GM21786 (cell line): ENCODE data around the gene HEY2.
"Not testable (repeated sequence)": the region's sequence is repeated elsewhere in the genome, so short reads cannot be mapped to it uniquely, and the experiment has no call there.

Experiments used
- ATAC-seq: cut with Tn5 transposase; IDR thresholded peaks from one replicate; pipeline ENCODE4 v1.9.1; 2021; ENCODE audit not compliant: unreplicated experiment

HEY2 gene

DNA sequence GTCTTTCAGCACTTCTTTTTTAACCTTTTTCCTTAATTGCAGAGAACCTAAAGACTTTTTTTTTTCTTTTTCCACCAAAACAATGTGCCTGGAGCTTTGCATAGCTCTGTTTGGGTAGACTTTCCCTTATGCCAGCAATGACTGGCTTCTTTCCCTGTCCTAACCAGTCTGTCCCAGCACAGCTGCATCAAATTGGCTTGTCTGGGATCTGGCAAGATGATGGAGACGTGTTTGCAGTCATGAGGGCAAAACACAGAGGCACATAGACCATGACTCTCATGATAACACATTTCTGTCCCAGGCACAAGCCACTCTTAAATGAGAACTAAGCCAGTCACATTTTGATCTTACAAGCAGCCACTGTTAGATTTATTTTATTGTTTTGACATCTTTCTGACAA lies 16.5 kb downstream of the HEY2 start:
- ATAC-seq: no peak

DNA sequence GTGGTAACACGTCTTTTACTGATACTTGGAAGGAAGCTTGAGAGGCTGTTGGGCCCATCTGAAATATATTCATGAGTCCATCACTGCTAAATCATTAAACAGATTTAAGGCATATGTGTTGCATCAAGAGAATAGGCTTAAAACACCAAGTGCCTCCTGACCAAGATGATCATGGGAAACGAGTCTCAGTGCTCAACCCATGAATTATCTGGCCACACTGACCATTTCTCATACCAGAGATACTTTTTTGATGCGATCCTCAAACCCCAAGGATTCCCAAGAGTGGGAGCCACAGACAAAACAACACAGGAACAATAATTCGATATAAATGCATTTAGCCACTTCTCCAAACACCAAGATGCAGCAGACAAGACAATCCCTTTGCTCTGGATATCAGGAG lies 17.2 kb downstream of the HEY2 start:
- ATAC-seq: no peak

DNA sequence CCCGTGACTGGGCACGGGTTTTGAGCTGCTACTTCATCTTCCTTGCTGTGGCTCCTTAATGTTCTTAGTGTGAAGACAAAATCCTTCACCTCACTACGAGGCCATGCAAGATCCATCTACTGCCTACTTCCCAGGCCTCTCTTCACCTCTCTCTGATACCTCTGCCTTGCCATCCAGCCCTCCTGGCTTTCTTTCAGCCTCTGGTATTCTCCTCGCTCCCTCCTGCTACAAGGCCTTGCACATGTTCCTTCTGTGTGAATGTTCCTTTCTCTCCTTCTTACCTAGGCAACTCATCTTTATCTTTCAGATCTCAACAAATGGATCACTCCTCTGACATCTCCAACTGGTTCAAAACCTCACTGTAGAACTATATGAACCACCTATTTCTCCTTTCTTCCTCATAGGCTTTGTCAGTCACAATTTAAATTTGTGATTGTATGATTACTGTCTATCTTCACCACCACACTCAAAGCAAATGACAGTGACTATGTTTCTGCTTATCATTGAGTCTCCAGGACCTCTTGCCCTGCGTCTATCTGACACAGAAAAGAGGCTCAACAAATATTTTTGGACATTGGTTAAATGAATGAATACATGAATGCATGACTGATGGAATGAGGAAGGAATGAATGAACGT lies 19.8 kb downstream of the HEY2 start:
- no peak for ATAC-seq

DNA sequence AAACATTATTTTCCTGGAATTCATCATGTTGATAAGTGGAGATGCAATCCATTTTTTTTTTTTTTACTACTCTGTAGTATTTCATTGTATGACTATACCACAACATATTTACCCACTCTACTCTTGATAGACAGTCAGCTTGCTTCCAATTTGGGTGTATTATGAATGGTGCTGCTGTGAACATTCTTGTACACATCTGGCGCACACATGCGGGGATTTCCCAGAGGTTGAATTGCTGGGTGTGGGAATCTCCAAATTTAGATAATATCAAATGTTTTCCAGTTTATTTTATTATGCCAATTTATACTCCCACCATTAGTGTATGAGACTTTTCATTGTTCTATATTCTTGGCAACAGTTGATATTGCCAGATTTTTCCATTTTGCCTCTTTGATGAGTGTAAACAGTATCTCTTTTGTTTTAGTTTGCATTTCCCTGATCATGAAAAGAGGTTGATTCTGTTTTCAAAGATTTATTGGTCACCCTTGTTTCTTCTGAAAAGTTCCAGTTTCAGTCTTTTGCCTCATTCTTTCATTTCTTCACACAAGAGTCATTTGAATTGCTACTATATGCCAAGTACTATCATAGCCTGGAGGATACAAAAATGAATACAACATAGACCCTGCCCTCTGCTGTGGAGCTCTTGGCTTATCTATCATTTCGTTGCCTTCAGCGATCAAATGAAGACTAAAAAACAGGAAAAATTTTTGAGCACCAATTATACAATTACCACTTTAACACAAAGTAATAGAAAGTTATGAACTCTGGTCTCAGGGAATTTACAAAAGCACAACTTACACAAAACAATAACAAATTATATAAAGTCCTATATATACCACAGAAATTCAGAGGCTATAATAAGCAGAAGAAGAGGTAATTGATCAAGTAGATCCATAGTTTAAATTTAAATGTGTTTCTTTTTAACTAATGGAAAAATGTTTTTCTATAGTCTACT lies 24.2 kb downstream of the HEY2 start:
- ATAC-seq: no peak

DNA sequence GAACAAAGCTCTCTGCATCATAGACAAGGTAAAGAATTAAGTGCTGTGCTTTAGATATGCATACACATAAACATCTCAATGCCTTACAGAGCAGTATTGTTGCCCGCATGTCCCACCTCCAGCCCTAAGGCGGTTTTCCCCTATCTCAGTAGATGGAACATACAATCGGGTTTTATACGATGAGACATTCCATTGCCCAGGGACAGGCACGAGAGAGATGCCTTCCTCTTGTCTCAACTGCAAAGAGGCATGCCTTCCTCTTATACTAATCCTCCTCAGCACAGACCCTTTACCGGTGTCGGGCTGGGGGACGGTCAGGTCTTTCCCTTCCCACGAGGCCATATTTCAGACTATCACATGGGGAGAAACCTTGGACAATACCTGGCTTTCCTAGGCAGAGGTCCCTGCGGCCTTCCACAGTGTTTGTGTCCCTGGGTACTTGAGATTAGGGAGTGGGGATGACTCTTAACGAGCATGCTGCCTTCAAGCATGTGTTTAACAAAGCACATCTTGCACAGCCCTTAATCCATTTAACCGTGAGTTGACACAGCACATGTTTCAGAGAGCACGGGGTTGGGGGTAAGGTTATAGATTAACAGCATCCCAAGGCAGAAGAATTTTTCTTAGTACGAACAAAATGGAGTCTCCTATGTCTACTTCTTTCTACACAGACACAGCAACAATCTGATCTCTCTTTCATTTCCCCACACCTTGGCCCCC lies 26.8 kb downstream of the HEY2 start:
- not testable (repeated sequence) for ATAC-seq

DNA sequence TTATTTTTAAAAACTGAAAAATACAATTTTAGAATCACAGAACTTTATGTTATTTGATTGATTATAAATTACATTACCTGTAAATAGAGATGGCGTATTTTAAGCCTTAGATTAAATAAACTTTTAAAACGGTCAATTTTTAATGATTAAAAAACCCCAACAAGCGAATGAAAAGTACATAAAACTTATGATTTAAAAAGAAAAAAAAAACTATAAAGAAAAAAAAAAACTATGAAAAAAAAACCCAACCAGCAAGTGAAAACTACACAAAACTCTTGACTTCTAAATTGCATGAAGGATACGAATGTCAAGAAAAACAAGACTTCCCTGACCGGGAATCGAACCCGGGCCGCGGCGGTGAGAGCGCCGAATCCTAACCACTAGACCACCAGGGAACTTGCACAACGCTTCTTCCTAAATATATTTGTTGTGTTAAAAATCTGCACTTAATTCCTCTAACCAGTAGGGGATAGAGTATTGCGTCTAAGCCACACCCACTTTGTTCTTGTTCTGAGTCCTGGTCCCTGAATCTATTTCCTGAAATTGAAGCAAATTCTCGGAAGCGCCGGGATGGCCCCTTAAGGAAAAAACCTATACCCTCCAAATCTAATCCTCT lies 30.6 kb downstream of the HEY2 start:
- ATAC-seq: peak; percentile 82

DNA sequence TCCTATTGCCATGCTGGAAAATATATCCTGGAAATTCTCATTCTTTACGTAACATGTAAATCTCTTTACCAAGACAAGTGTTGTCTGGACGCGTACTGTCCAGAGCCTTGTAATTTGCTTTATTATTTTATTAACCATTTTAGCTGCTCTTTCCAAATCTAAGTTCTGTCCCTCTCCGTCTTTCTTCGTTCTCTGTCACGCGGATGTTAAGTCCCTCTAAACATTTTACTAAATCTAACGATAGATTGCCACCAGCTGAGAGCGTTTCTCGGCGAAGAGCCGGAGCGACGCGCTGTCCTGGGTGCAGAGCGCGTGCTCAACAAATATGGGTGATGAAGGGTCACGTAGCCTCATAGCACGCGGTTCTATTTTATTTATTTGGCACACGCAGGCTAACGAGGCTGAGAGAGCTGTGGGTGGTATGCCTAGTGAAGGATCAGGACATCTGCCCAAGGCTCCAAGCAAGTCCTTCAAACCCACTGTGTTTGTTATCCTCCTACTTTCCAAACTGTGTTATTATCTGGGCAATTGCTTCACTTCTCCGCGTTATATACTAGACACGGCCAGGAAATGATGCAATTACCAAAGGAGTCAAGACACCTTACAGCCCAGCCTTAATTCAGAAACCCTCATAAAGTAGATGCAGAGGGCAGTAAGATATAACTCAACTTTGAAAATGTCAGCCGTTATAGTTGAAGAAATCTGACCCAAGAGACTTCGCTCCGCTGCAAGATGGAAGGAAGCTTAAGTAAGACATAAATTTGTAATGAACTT lies 31.3 kb downstream of the HEY2 start:
- ATAC-seq: peak; percentile 65

DNA sequence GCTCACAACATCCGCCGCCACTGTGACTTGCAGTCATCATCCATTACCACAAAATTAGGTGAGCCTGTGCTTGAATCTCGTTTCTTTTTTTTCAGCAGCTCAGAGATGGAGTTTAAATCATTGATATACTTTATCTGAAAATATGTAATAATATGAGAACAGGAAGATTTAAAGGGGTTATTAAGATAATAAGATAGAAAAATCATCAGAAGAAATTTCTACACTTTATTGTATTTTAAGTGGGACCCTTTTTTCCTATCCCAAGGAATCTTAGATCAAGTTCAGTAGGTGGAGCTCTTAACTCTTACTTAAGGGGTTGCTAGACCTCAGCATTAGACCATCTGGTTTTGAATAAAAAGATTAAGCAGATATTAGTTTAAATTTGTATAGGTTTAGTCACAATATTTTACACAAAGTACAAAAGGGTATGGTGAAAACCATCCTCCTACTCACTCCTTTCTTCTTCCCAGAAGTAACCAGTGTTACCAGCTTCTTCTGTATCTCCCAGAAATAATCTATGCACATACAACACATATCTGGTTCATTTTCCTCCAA lies 32.0 kb downstream of the HEY2 start:
- peak; percentile 32 for ATAC-seq

DNA sequence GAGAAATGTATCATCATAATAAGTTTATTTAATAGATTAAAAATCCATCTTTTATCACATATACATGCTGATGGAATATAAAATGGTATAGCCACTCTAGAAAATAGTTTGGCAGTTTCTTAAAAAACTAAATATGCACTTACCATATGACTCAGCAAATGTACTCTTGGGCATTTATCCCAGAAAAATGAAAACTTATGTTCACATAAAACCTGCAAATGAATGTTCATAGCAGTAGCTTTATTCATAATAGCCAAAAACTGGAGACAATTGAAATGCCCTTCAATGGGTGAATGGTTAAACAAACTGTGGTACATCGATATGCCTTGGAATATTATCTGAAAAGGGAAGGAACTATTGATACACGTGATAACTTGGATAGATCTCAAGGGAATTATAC lies 34.9 kb downstream of the HEY2 start:
- ATAC-seq: no peak

DNA sequence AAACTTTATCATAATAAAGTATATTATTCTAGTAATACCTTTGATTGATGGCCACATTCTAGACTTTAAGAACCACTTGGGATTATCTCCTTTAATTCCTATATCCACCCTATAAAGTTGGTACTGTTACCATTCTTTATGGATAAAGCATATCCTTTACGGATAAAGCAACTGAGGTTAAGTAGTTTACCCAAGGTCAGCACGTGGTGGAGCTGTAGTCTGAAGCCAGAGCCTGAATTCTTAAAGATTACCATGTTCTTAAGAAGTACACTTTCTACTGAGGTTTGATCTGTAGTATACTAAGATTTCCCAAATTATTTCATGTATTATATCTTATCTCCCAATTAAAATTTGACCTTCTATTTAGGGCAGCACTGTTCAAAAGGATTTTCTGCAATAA lies 38.4 kb downstream of the HEY2 start:
- ATAC-seq: no peak

DNA sequence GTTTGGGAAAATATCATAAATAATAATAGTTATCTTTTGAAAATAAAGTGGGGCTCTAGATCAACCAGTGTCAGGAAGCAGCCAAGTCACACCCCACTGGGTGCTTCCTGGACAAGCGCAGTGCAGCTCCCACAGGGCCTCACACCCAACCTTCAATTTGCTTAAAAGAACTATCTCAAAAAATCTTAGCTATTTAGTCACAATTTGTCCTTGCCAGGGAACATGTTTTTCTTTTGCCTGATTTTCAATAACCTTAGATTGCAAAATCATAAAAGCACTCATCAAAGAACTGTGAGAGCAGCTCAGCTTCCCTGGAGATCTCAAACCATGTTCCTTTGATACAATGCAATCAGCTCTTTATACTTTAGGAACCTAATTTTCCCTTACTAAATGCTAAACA lies 39.7 kb downstream of the HEY2 start:
- no peak for ATAC-seq

DNA sequence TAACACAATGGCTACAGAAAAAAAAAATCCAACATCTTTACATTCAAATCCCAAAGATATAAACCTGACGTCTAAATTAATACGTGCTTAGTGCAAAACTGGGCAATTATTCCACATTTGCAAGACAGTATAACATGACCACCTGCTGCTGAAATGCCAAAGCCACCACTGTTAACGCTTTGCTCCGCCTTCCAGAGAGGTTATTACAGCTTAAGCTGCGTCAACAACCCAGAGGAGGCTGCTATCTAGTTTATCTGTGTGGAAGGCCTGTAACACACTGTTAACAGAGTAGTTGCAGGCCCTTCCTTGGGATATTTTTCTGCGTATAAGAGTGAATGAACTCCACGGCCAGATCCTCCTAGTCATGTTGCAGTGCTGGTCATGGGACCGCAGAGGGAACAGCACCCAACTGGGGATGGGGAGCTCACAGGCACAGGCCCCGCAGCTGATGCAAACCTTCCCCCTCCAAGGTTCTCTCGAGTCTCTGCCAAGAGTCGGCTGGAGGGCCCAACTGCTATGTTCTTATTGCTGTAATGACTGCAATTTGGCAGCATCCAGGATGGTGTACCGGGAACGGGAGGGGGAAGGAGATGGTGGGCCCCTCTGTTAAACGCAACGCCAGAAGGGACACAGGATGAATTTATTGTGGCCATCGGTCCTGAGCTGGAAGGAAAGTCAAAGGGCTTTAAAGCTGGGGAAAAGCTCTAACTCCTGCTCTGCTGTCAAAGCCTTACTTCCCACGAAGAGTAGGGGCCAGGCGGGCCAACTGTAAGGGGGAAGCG lies 40.3 kb downstream of the HEY2 start:
- ATAC-seq: peak; percentile 21

DNA sequence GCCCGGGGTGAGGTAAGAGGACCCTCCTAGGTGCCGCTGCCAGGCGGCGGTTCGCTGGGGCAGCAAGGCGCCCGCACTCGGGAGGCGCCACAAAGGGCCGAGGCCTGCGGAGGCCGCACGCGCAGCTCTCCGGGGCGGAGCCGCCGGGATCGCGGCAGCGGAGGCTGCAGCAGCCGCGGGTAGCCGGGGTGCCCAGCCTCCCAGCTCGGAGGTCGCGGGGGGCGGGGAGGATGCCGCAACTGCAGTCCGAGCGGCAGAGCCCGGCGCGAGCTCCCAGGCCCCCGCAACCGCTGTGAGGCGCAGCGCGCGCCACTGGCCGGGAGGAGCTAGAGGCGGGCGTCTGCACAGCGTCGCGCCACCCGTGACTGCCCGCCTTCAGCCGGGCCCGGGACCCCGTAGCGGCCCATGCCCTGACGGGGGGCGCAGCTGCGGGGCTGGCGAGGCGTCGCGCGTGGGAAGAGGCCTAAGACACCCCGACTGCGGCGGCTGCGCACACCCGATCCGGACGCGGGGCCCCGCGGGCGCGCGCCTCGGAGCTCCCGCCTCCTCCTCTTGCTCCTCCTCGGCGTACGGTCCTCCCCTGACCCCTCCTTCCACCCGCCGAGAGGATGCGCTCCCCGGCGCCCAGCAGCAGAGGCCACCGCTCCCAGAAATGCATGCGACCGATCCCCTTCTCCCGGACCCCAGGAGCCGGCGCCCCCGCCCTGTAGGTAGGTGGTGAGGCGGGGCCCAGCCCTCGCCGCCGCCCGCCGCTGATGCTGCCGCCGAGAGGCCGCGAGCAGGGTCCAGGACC lies 41.1 kb downstream of the HEY2 start, which contains the start of gene NCOA7:
Gene NCOA7 (plus strand): TSS at position 603 of the 793 bp plus-strand sequence. CDS start 24,395 bp downstream, outside the sequence.
- ATAC-seq: peak; percentile 63

DNA sequence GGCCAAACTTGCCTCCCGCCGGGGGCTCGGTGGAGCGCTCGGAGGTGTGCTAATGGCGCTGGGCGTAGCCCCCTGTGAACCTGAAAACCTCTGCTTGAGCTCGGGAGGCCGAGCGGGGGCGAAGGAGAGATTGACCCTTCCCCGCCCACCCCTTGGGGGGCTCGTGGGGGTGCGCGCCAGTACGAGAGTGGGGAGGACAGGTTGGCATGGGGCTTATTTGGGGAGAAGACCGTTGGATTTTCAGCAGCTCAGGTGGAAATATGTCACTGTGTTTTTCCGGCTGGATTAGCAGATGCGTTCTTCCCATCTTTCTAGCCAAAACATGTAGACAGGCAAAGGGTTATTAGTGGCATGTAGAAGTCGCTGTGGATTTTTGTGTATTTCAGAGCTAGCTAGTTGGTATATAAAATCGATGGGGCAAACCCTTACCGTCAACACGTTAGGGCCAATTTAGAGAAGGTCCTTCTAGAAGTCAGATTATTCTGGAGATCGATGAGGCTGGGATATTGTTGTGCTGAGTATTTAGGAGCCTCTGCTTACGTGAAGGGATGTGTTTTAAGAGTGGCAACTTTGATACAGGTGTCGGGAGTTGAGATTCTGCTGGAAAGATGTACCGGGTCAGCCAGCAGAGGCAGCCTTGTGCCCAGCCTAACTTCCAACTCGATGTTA lies 41.9 kb downstream of the HEY2 start:
- ATAC-seq: peak; percentile 34

DNA sequence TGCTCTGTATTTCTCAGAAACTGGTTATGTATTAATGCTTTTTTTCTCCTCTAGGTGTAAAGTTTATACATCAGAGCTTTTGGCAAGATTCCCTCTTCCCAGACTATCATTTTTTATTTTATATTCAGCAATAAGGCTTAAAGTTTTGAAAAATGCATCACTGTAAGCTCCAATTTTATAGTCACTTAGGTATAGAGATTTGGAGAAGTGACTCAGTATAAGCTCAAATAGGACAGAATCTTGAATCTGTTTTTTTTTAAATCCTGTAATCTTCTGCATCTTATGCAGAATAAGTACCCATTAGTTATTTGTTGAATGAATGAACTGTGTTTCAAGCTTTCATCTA lies 42.4 kb downstream of the HEY2 start:
- no peak for ATAC-seq

DNA sequence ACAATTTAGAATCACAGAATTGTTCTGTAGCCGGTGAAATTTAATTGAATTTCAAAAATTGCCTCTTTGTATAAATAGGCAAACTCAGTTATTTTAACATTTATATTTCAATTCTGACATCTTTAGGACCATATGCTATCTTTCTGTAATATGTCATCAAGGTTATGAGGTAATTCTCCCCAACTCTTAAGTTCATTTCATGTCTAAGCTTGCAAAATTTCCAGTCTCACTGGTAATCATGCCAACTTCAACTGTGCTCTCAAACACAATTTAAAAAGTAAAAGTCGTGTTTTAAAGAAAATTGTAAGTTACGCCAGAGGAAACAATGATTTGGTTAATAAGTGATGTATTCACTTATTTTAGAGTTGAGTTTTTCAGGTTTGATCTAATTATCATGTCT lies 42.7 kb downstream of the HEY2 start:
- no peak for ATAC-seq

DNA sequence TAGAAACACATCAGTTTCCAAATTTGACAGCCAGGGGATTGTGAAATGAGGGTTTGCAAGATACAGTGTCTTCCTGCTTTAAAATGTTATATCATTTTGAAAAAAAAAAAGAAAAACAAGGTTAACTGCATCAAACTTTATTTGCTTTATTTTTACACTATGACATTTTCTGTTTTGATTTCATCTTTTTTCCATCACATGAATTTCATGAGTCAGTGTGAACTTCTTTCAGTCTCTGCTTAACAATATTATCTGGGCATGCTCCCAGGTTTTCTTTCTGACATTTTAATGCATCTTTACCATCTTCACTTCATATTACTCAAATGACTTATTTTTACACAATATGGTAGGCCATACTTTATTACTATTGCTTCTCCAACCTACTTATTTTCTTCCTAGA lies 43.2 kb downstream of the HEY2 start:
- no peak for ATAC-seq

DNA sequence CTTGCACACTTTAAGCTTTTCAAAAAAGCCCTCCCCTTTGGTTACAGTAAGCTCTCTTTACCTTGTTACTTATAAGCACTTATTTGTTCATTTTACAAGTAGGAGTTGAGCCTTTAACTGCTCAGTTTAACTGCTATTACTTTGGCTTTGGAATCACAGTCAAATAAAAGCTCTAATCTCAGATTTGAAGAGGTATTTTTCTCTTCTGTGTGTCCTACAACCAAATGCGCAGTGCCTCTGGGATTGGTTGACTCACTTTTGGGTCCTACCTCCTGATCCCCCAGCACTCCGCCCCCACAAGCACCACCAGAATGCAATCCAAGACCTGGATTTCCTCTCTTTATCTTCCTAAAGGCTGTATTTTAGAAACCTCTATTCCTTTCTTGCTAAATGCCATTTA lies 43.8 kb downstream of the HEY2 start:
- ATAC-seq: no peak
